HG02678 (cell line): ENCODE measurements around the gene ZNF584.

Experiments used
- ATAC-seq: cut with Tn5 transposase; IDR thresholded peaks from one replicate; pipeline ENCODE4 v1.9.1; 2021; ENCODE audit warnings: mild to moderate bottlenecking, moderate library complexity; ENCODE audit not compliant: unreplicated experiment

ZNF584 gene

GRCh38 chr19:58460039-58460438 is 51.6 kb downstream of the ZNF584 start:
- ATAC-seq = no peak

- ATAC-seq = no peak
These were observed 57.8 kb downstream of the ZNF584 start for GRCh38 chr19:58466089-58466759.

- ATAC-seq = peak; percentile 95
These were observed 58.5 kb downstream of the ZNF584 start, which contains the start of gene ZNF324 for GRCh38 chr19:58466760-58467589. ZNF324 (plus strand) TSS chr19:58467080; CDS start chr19:58469186, 2,106 bp downstream.
